ENCODE measurements around the gene TRIM10. TPM values are rescaled to one million over a fixed set of nuclear protein-coding genes. Genes with fewer than 3 reads are reported as not detected.
"Not testable (repeated sequence)": the region's sequence is repeated elsewhere in the genome, so short reads cannot be mapped to it uniquely, and the experiment has no call there.

Gene TRIM10
- total and polyA plus RNA-seq, 3 experiments from 2014 or later: not detected

GRCh38 chr6:30149234-30149633 is 11.8 kb downstream of the TRIM10 start:
- H3K9me3 Mint-ChIP-seq: no peaks in the 10 kb centered on the region
- Histone ChIP-seq H3K4me1 (ENCODE audit: insufficient read depth, low read length) (no peaks in the 10 kb centered on the region), H3K4me3 (ENCODE audit: low read length) (no peak overlapping the region), H3K9me3 (ENCODE audit: low read length) (no peaks in the 10 kb centered on the region), H3K27ac (ENCODE audit: low read depth, low read length) (no peak overlapping the region), H3K27me3 (ENCODE audit: insufficient read depth, low read length, poor library complexity, severe bottlenecking) (peaks cover 8% of the 10 kb centered on the region), H3K36me3 (ENCODE audit: insufficient read depth, low read length) (no peaks in the 10 kb centered on the region)
- H3K4me3 Mint-ChIP-seq: no peak overlapping the region
- H3K4me1 Mint-ChIP-seq: peaks cover 4 to 5% (median 5%) of the 10 kb centered on the region in 3 donors
- peaks cover 31 to 63% of the 10 kb centered on the region in 2 donors for H3K27me3 Mint-ChIP-seq
- ChIA-PET CTCF (interaction anchor here (0.9 kb wide), 1 partner anchor 18 kb away, joined by 3 read pairs; no protein-coding TSS in a partner anchor), POLR2A (no interaction called here)
- H3K27ac Mint-ChIP-seq: no peak overlapping the region
- no peak for DNase-seq
- no peaks in the 10 kb centered on the region for H3K36me3 Mint-ChIP-seq

- ChIA-PET CTCF (interaction anchor here (0.8 kb wide), 1 partner anchor 15 kb away, joined by 3 read pairs; no protein-coding TSS in a partner anchor), POLR2A (no interaction called here)
- Histone ChIP-seq H3K9me3 (ENCODE audit: low read length) (no peaks in the 10 kb centered on the region), H3K4me1 (ENCODE audit: insufficient read depth, low read length) (no peaks in the 10 kb centered on the region), H3K27me3 (ENCODE audit: insufficient read depth, low read length, poor library complexity, severe bottlenecking) (peaks cover 8% of the 10 kb centered on the region), H3K36me3 (ENCODE audit: insufficient read depth, low read length) (no peaks in the 10 kb centered on the region), H3K27ac (ENCODE audit: low read depth, low read length) (no peak overlapping the region), H3K4me3 (ENCODE audit: low read length) (no peak overlapping the region)
- peak overlapping the region in 1 of 7 donors; percentile 65 for H3K4me3 Mint-ChIP-seq
- H3K27ac Mint-ChIP-seq: no peak overlapping the region
- H3K36me3 Mint-ChIP-seq: peaks cover 0 to 5% (median 0%) of the 10 kb centered on the region in 3 donors
- no peak for DNase-seq
- no peaks in the 10 kb centered on the region for H3K9me3 Mint-ChIP-seq
- peaks cover 33 to 60% of the 10 kb centered on the region in 2 donors for H3K27me3 Mint-ChIP-seq
- H3K4me1 Mint-ChIP-seq: peaks cover 4 to 5% (median 5%) of the 10 kb centered on the region in 3 donors
Measured at GRCh38 chr6:30147096-30147495, 13.9 kb downstream of the TRIM10 start.

- H3K4me3 ChIP-seq (ENCODE audit: low read length): no peak overlapping the region
- no peak for DNase-seq
- H3K27me3 ChIP-seq (ENCODE audit: insufficient read depth, low read length, poor library complexity, severe bottlenecking): peaks cover 11% of the 10 kb centered on the region
- H3K27me3 Mint-ChIP-seq: peaks cover 39 to 66% of the 10 kb centered on the region in 2 donors
- no peaks in the 10 kb centered on the region for H3K9me3 ChIP-seq (ENCODE audit: low read length)
- H3K27ac Mint-ChIP-seq: no peak overlapping the region
- POLR2A ChIA-PET: no interaction called here
- no peaks in the 10 kb centered on the region for H3K36me3 ChIP-seq (ENCODE audit: insufficient read depth, low read length)
- H3K36me3 Mint-ChIP-seq: peaks cover 0 to 5% (median 0%) of the 10 kb centered on the region in 3 donors
- no peaks in the 10 kb centered on the region for H3K4me1 ChIP-seq (ENCODE audit: insufficient read depth, low read length)
- no peak overlapping the region for H3K4me3 Mint-ChIP-seq
- H3K9me3 Mint-ChIP-seq: no peaks in the 10 kb centered on the region
- no peaks in the 10 kb centered on the region for H3K4me1 Mint-ChIP-seq
- CTCF ChIA-PET: interaction anchor here (1.7 kb wide), 1 partner anchor 15 kb away, joined by 4 read pairs; no protein-coding TSS in a partner anchor
- H3K27ac ChIP-seq (ENCODE audit: low read depth, low read length): no peak overlapping the region
Measured at GRCh38 chr6:30145818-30146217, 15.2 kb downstream of the TRIM10 start.

GRCh38 chr6:30144811-30145210 is 16.2 kb downstream of the TRIM10 start:
- Mint-ChIP-seq H3K27me3 (peaks cover 36 to 70% of the 10 kb centered on the region in 2 donors), H3K27ac (no peak overlapping the region), H3K36me3 (peaks cover 0 to 5% (median 0%) of the 10 kb centered on the region in 3 donors), H3K4me3 (no peak overlapping the region), H3K9me3 (no peaks in the 10 kb centered on the region), H3K4me1 (no peaks in the 10 kb centered on the region)
- Histone ChIP-seq H3K4me1 (ENCODE audit: insufficient read depth, low read length) (no peaks in the 10 kb centered on the region), H3K36me3 (ENCODE audit: insufficient read depth, low read length) (no peaks in the 10 kb centered on the region), H3K27me3 (ENCODE audit: insufficient read depth, low read length, poor library complexity, severe bottlenecking) (peaks cover 11% of the 10 kb centered on the region), H3K4me3 (ENCODE audit: low read length) (no peak overlapping the region), H3K27ac (ENCODE audit: low read depth, low read length) (no peak overlapping the region), H3K9me3 (ENCODE audit: low read length) (no peaks in the 10 kb centered on the region)
- no peak for DNase-seq
- CTCF ChIA-PET: interaction anchor here (0.8 kb wide), 1 partner anchor 14 kb away, joined by 4 read pairs; no protein-coding TSS in a partner anchor
- POLR2A ChIA-PET: no interaction called here

GRCh38 chr6:30143780-30144179 is 17.2 kb downstream of the TRIM10 start:
- H3K4me3 ChIP-seq (ENCODE audit: low read length): no peak overlapping the region
- Mint-ChIP-seq H3K4me1 (no peaks in the 10 kb centered on the region), H3K9me3 (no peaks in the 10 kb centered on the region), H3K36me3 (peaks cover 0 to 5% (median 0%) of the 10 kb centered on the region in 3 donors), H3K27me3 (peaks cover 38 to 73% of the 10 kb centered on the region in 2 donors), H3K4me3 (no peak overlapping the region), H3K27ac (no peak overlapping the region)
- H3K27ac ChIP-seq (ENCODE audit: low read depth, low read length): no peak overlapping the region
- H3K4me1 ChIP-seq (ENCODE audit: insufficient read depth, low read length): no peaks in the 10 kb centered on the region
- H3K9me3 ChIP-seq (ENCODE audit: low read length): no peaks in the 10 kb centered on the region
- CTCF ChIA-PET: interaction anchor here (0.8 kb wide), 1 partner anchor 13 kb away, joined by 4 read pairs; no protein-coding TSS in a partner anchor
- H3K27me3 ChIP-seq (ENCODE audit: insufficient read depth, low read length, poor library complexity, severe bottlenecking): peaks cover 11% of the 10 kb centered on the region
- no peak for DNase-seq
- H3K36me3 ChIP-seq (ENCODE audit: insufficient read depth, low read length): no peaks in the 10 kb centered on the region
- POLR2A ChIA-PET: no interaction called here

- no peak overlapping the region for H3K4me3 Mint-ChIP-seq
- H3K27ac ChIP-seq (ENCODE audit: low read depth, low read length): no peak overlapping the region
- POLR2A ChIA-PET: no interaction called here
- CTCF ChIA-PET: interaction anchor here (0.7 kb wide), 1 partner anchor 227 kb away, joined by 4 read pairs; no protein-coding TSS in a partner anchor
- H3K9me3 ChIP-seq (ENCODE audit: low read length): no peaks in the 10 kb centered on the region
- H3K9me3 Mint-ChIP-seq: no peaks in the 10 kb centered on the region
- no peak for DNase-seq
- no peak overlapping the region for H3K27ac Mint-ChIP-seq
- no peaks in the 10 kb centered on the region for H3K4me1 ChIP-seq (ENCODE audit: insufficient read depth, low read length)
- H3K36me3 ChIP-seq (ENCODE audit: insufficient read depth, low read length): no peaks in the 10 kb centered on the region
- no peaks in the 10 kb centered on the region for H3K4me1 Mint-ChIP-seq
- peaks cover 38 to 68% of the 10 kb centered on the region in 2 donors for H3K27me3 Mint-ChIP-seq
- no peak overlapping the region for H3K4me3 ChIP-seq (ENCODE audit: low read length)
- peaks cover 0 to 5% (median 0%) of the 10 kb centered on the region in 3 donors for H3K36me3 Mint-ChIP-seq
- H3K27me3 ChIP-seq (ENCODE audit: insufficient read depth, low read length, poor library complexity, severe bottlenecking): peaks cover 11% of the 10 kb centered on the region
Measured at GRCh38 chr6:30142665-30143064, 18.3 kb downstream of the TRIM10 start.

- H3K4me3 ChIP-seq (ENCODE audit: low read length); H3K9me3 ChIP-seq (ENCODE audit: low read length); POLR2A ChIA-PET; H3K4me1 ChIP-seq (ENCODE audit: insufficient read depth, low read length); H3K36me3 ChIP-seq (ENCODE audit: insufficient read depth, low read length); H3K27ac Mint-ChIP-seq; H3K4me3 Mint-ChIP-seq; H3K4me1 Mint-ChIP-seq; DNase-seq; H3K27me3 ChIP-seq (ENCODE audit: insufficient read depth, low read length, poor library complexity, severe bottlenecking); H3K27ac ChIP-seq (ENCODE audit: low read depth, low read length); H3K9me3 Mint-ChIP-seq; H3K36me3 Mint-ChIP-seq: not testable (repeated sequence)
- peaks cover 25 to 56% of the 10 kb centered on the region in 2 donors for H3K27me3 Mint-ChIP-seq
- CTCF ChIA-PET: interaction anchor here (1.0 kb wide), 1 partner anchor 9 kb away, joined by 3 read pairs; no protein-coding TSS in a partner anchor
Measured at GRCh38 chr6:30140240-30140639, 20.8 kb downstream of the TRIM10 start.

GRCh38 chr6:30136570-30137286 is 24.3 kb downstream of the TRIM10 start:
- Histone ChIP-seq H3K4me1 (ENCODE audit: insufficient read depth, low read length) (no peaks in the 10 kb centered on the region), H3K36me3 (ENCODE audit: insufficient read depth, low read length) (no peaks in the 10 kb centered on the region), H3K9me3 (ENCODE audit: low read length) (no peaks in the 10 kb centered on the region), H3K27me3 (ENCODE audit: insufficient read depth, low read length, poor library complexity, severe bottlenecking) (peaks cover 4% of the 10 kb centered on the region), H3K4me3 (ENCODE audit: low read length) (no peak overlapping the region), H3K27ac (ENCODE audit: low read depth, low read length) (no peak overlapping the region)
- H3K9me3 Mint-ChIP-seq: no peaks in the 10 kb centered on the region
- DNase-seq: no peak
- CTCF ChIA-PET: interaction anchor here (9.2 kb wide), 1 partner anchor 32 kb away, joined by 182 read pairs; no protein-coding TSS in a partner anchor
- POLR2A ChIA-PET: no interaction called here
- H3K27ac Mint-ChIP-seq: no peak overlapping the region
- no peaks in the 10 kb centered on the region for H3K4me1 Mint-ChIP-seq
- H3K4me3 Mint-ChIP-seq: no peak overlapping the region
- peaks cover 16 to 52% of the 10 kb centered on the region in 2 donors for H3K27me3 Mint-ChIP-seq
- H3K36me3 Mint-ChIP-seq: no peaks in the 10 kb centered on the region
